ENCODE data around the gene FRMD3.

The FRMD3 gene

GRCh38 chr9:83199832-83200231 is 338.4 kb downstream of the FRMD3 start:
- no peak for DNase-seq (ENCODE audit: low read depth)
- TF ChIP-seq CTCF (IDR thresholded peaks at IDR 0.05; ENCODE audit: low read depth, low read length, missing control alignments) = no peak
- no peak overlapping the region for H3K4me3 ChIP-seq (ENCODE audit: low read depth, low read length)

GRCh38 chr9:83199240-83199639 is 339.0 kb downstream of the FRMD3 start:
- H3K4me3 ChIP-seq (ENCODE audit: low read depth, low read length) = no peak overlapping the region
- no peak for DNase-seq (ENCODE audit: low read depth)
- TF ChIP-seq CTCF (IDR thresholded peaks at IDR 0.05; ENCODE audit: low read depth, low read length, missing control alignments) = peak; percentile 22

- TF ChIP-seq CTCF (IDR thresholded peaks at IDR 0.05; ENCODE audit: low read depth, low read length, missing control alignments) = no peak
- no peak for DNase-seq (ENCODE audit: low read depth)
- H3K4me3 ChIP-seq (ENCODE audit: low read depth, low read length) = no peak overlapping the region
Measured at GRCh38 chr9:83198371-83198770, 339.8 kb downstream of the FRMD3 start.

- H3K4me3 ChIP-seq (ENCODE audit: low read depth, low read length) = no peak overlapping the region
- DNase-seq (ENCODE audit: low read depth) = no peak
- no peak for TF ChIP-seq CTCF (IDR thresholded peaks at IDR 0.05; ENCODE audit: low read depth, low read length, missing control alignments)
Measured at GRCh38 chr9:83197591-83197990, 340.6 kb downstream of the FRMD3 start.

GRCh38 chr9:83196946-83197345 is 341.3 kb downstream of the FRMD3 start:
- H3K4me3 ChIP-seq (ENCODE audit: low read depth, low read length) = no peak overlapping the region
- TF ChIP-seq CTCF (IDR thresholded peaks at IDR 0.05; ENCODE audit: low read depth, low read length, missing control alignments) = no peak
- DNase-seq (ENCODE audit: low read depth) = no peak

Measured in GM12864 (cell line).